ENCODE measurements around the gene SOX10.
A peak's percentile ranks its signal among the peaks of the same experiment; 100 is the strongest.

SOX10 gene

GRCh38 chr22:38021206-38021605 lies 36.9 kb upstream of the SOX10 start:
- DNase-seq (ENCODE audit: extremely low read depth, low read depth): no peak
- TF ChIP-seq CTCF (IDR thresholded peaks at IDR 0.05; ENCODE audit: low read depth, low read length): no peak

- no peak for DNase-seq (ENCODE audit: extremely low read depth, low read depth)
These were observed 34.8 kb upstream of the SOX10 start for GRCh38 chr22:38018938-38019827.

DNA sequence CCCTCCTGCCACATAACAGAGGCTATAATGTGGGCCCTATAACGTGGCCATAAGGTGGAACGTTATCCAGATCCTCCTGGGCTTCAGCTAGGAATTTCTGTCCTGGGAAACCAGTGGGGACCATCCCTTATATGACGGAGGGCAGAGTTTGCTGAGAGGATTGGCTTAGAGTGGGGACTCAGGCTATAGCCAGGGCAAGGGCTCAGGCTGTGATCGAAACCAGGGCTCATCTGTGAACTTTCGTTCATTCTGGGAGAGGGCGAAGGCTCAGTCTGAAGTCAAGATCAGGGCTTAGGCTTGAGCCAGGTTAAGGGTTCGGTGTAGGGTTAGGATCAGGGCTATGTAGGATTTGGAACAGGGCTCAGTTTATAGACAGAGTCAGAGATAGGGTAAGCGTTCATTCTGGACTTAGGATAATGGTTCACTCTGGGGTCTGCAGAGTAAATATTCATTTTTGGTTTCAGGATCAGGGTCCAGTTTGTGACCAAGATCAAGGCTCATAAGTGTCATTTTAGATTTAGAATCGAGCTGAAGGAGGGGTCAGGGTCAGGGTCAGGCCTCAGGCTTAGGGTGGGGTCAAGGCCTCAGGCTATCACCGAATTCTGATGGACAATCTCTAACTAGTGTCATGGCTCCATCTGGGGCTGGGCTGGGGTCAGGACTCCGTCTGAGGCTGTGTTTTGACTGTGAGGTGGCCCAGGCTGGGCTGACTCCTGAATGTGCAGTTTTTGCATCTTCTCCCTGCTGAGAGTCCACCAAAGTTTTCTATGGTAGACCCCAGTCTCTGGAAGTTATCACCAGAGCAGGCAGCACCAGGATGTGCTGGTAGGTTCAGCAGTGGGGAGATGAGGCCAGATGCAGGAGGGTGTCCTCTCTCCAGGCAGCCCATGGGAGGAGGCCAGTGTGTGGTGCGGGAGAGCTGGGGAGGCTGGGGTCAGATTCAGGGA lies 33.9 kb upstream of the SOX10 start:
- TF ChIP-seq CTCF (IDR thresholded peaks at IDR 0.05; ENCODE audit: low read depth, low read length): no peak
- no peak for DNase-seq (ENCODE audit: extremely low read depth, low read depth)

More at GRCh38 chr22:38018938-38019827, 34.8 kb upstream of the SOX10 start:
- no peak for TF ChIP-seq CTCF (IDR thresholded peaks at IDR 0.05; ENCODE audit: low read depth, low read length)

GRCh38 chr22:38017272-38017920 lies 33.0 kb upstream of the SOX10 start:
- TF ChIP-seq CTCF (IDR thresholded peaks at IDR 0.05; ENCODE audit: low read depth, low read length): no peak
- DNase-seq (ENCODE audit: extremely low read depth, low read depth): peak; percentile 54

DNA sequence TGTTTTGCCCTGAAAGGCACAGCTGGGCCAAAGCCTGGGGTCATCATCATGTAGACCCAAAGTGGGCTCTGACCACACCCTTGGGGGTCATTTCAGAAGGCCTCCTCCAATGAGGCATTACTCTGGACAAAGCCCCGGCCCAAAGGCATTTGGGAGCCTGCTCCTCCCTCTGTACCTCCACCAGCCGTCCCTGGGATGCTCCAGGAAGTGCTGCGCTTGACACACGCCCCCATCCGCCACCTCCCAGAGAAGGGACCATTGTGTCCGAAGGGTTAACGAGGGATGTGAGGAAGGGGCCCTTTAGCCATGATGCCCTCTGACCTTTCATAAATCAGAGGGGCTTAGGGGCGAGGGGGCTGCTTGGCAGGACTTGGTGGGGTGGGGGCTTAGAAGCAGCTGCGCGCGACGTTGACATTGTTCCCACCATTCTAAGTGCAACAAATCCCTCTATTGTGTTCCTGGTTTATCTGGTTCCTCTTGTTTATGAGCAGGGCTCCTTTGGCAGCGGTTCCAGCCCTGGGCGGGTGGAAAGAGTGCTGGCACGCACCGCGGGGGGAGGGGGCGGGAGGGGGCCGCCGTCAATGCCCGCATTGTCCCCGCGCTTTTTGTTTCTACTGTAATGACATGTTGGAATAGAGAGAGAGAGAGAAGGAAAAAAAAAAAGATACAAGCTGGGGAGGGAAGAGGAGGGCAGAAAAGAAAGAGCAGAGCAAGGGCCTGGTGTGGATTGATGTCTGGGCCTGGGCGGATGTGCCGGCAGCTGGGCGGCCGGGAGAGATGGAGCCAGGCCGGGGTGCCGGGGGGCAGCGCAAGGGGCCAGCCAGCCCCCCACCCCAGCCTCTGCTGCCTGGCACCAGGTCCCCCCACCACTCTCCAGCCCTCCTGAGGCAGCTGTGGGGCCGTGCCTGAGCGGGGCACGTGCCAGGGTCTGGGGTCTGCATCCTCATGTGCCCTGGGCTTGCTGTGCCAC lies 32.1 kb upstream of the SOX10 start:
- DNase-seq (ENCODE audit: extremely low read depth, low read depth): peak; percentile 27
- no peak for TF ChIP-seq CTCF (IDR thresholded peaks at IDR 0.05; ENCODE audit: low read depth, low read length)

DNA sequence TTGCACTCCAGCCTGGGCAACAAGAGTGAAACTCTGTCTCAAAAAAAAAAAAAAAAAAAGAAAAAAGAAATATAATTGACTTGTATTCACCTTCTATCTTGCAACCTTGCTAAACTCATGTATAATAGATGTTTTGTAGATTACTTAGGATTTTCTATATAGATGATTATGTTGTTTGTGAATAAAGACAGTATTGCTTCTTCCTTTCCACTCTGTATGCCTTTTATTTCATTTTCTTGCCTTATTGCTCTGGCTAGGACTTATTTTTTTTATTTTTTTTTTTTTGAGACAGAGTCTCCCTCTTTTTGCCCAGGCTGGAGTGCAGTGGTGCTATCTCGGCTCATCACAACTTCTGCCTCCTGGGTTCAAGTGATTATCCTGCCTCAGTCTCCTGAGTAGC lies 29.7 kb upstream of the SOX10 start:
- TF ChIP-seq CTCF (IDR thresholded peaks at IDR 0.05; ENCODE audit: low read depth, low read length): no peak
- DNase-seq (ENCODE audit: extremely low read depth, low read depth): no peak
